Colonic mucosa (tissue), 4 donors: Measurements from ENCODE around the gene DLEU7. TPM values are rescaled to one million over a fixed set of nuclear protein-coding genes. Genes with fewer than 3 reads are reported as not detected.
A peak's percentile ranks its signal among the peaks of the same experiment; 100 is the strongest.

Source experiments
- DNase-seq: peaks from one replicate; pipeline ENCODE4 v3.0.0-alpha.2; 2020
- H3K27ac ChIP-seq: fragments of 200-600 bp; one replicate; pipeline ENCODE4 v1.8.0; 2021
- H3K27me3 ChIP-seq: fragments of 200-600 bp; one replicate; pipeline ENCODE4 v1.8.0; 2021
- H3K36me3 ChIP-seq: fragments of 200-600 bp; one replicate; pipeline ENCODE4 v1.8.0; 2021
- H3K4me1 ChIP-seq: fragments of 200-600 bp; one replicate; pipeline ENCODE4 v1.8.0; 2021; ENCODE audit warnings: mild to moderate bottlenecking
- H3K4me3 ChIP-seq: fragments of 200-600 bp; one replicate; pipeline ENCODE4 v1.8.0; 2021
- H3K9ac ChIP-seq, 2 donors: one replicate each; pipeline ENCODE4 v1.7.0; 2013; ENCODE audit warnings: control low read depth in 2 of 2, low read depth in 2 of 2, low read length in 2 of 2
- H3K9me3 ChIP-seq: fragments of 200-600 bp; one replicate; pipeline ENCODE4 v1.8.0; 2021
- intact Hi-C: fragments of 100-400 bp; cut with DNase I; formaldehyde crosslinking; loops from one replicate; pipeline ENCODE4 v1.14.1; 2022
- total RNA-seq, 2 donors: library from RNA; stranded (reverse); fragmentation: NEBNext Ultra II Directional in 1 of 2; extraction: Animal tissue kit (Norgen Biotek cat#: 25700) in 1 of 2; gene quantifications; one replicate each; pipeline ENCODE4 v1.2.1, GENCODE V29; 2021
- TF ChIP-seq, protein P1 (sequence below): fragments of 200-600 bp; IDR thresholded peaks from one replicate; pipeline ENCODE4 v1.8.0; 2022; ENCODE audit warnings: antibody characterized with exemption, mild to moderate bottlenecking
- donor health status: healthy.
- donor health status: DM: no; HTN: no; CAD: no.
- donor health status: DM: no; HTN: no; CAD: no.

DLEU7 gene
- total RNA-seq, 2 donors from 2014 or later: 0.11 TPM; not detected in 1

- DNase-seq: no peak
- no peaks in the 10 kb centered on the region for H3K36me3 ChIP-seq
- no peaks in the 10 kb centered on the region for H3K27me3 ChIP-seq
- no peak overlapping the region for H3K4me3 ChIP-seq
- no peaks in the 10 kb centered on the region for H3K9me3 ChIP-seq
- H3K27ac ChIP-seq: no peak overlapping the region
- no peaks in the 10 kb centered on the region for H3K4me1 ChIP-seq
- H3K9ac ChIP-seq: no peak overlapping the region
- intact Hi-C loops: loop anchor here (10.0 kb wide), 1 partner anchor 109 kb away; no protein-coding TSS in a partner anchor
- TF ChIP-seq, protein P1, sequence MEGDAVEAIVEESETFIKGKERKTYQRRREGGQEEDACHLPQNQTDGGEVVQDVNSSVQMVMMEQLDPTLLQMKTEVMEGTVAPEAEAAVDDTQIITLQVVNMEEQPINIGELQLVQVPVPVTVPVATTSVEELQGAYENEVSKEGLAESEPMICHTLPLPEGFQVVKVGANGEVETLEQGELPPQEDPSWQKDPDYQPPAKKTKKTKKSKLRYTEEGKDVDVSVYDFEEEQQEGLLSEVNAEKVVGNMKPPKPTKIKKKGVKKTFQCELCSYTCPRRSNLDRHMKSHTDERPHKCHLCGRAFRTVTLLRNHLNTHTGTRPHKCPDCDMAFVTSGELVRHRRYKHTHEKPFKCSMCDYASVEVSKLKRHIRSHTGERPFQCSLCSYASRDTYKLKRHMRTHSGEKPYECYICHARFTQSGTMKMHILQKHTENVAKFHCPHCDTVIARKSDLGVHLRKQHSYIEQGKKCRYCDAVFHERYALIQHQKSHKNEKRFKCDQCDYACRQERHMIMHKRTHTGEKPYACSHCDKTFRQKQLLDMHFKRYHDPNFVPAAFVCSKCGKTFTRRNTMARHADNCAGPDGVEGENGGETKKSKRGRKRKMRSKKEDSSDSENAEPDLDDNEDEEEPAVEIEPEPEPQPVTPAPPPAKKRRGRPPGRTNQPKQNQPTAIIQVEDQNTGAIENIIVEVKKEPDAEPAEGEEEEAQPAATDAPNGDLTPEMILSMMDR: no peak
These were observed 37.7 kb downstream of the DLEU7 start for GRCh38 chr13:50805805-50806204.

DNA sequence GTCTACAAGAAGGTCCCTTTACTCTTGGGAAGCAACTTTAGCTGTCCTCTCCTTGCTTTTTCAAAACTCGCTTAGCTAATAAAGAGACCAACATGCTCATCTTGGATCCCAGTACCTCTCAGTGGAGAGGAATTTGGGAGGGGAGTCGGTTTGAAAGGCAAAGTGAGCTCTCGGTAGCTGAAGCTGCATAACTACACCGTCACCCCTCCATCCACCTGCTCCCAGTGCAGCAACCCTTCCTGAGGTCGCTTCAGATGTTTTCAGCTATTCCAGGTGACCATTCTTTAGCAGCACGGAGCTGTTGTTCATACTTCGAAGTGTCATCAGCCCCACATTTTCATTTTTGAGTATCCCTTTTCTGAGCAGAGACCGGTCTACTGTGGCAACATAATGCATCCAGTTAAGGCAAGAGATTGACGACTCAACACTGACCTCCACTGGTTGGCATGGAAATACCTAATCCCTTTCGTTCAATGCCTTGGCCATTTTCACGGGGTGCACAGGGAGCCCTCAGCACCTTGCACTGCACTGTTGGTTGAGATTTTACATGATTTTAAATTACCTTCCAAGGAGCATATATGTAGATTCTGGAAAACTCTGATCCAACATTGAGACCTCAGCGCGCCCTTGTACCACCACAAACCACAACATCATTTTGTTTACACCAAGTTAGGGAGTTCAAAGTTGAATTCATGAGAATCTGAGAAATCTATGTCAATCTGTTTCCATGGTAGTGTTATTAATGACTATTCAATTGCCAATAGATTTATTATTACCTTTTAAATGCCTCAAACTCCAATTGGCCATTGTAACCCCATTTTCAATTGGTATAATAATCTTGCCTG lies 42.2 kb downstream of the DLEU7 start:
- H3K9ac ChIP-seq: no peak overlapping the region
- TF ChIP-seq, protein P1: peak; percentile 63
- no peaks in the 10 kb centered on the region for H3K9me3 ChIP-seq
- intact Hi-C loops: loop anchor here (5.0 to 10.0 kb wide), 2 partner anchors 113 to 824 kb away; no protein-coding TSS in a partner anchor
- H3K36me3 ChIP-seq: no peaks in the 10 kb centered on the region
- H3K27me3 ChIP-seq: no peaks in the 10 kb centered on the region
- H3K4me3 ChIP-seq: no peak overlapping the region
- no peak overlapping the region for H3K27ac ChIP-seq
- H3K4me1 ChIP-seq: no peaks in the 10 kb centered on the region
- peak; percentile 72 for DNase-seq

DNA sequence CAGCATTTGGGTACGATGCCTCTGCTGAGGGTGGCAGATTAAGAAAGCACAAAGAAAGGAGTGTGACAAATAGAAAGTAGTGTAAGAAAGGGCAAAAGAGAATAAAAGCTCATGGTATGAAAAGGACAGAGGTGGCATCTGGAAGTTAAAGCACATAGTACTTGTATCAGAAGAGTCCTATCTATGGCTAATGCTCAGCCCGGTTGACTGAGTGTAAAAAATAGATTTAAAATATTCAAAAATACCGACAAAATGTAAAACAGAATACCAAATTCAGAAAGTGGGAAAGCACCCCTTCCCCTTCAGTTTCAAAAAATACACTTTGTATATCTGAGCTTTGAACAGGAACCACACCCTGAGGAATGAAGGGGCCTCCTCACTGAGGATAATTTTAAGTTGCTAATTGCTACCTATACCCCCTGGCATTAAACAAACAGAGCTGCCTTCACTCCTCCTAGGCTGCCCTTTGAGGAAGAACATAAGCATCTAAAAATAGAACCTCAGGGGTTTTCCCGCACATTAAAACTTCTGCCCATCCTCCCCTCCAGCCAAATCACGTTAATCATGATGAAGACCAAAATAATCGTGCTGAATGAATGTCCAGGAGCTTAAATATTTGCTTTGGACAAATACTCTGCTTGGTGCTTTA lies 43.3 kb downstream of the DLEU7 start:
- DNase-seq: no peak
- intact Hi-C loops: loop anchor here (5.0 to 10.0 kb wide), 2 partner anchors 115 to 823 kb away; no protein-coding TSS in a partner anchor

DNA sequence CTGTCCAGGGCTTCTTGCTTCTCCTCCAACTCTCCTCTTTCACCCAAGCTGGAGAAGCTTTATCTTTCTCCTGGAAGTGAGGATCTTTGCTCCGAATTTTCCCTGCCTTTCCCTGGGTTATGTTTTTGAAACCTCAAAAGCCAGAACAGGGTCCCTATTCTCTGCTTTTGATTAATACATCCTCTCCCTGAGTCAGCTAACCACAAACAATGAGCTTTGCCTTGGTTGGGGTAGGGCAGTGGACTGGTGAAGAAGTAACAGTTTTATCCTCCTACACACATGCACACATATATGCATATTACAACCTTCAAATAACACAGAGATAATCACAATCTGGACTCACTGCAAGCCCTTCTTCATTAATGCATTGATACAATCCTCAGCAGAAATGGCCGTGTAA lies 44.6 kb downstream of the DLEU7 start:
- Histone ChIP-seq H3K36me3 (no peaks in the 10 kb centered on the region), H3K27ac (no peak overlapping the region), H3K9me3 (no peaks in the 10 kb centered on the region), H3K27me3 (no peaks in the 10 kb centered on the region), H3K9ac (no peak overlapping the region), H3K4me3 (no peak overlapping the region), H3K4me1 (no peaks in the 10 kb centered on the region)
- TF ChIP-seq, protein P1: no peak
- no peak for DNase-seq
- intact Hi-C loops: loop anchor here (10.0 kb wide), 1 partner anchor 704 kb away; no protein-coding TSS in a partner anchor

More for the DNA sequence above, 43.3 kb downstream of the DLEU7 start:
- no peak overlapping the region for H3K27ac ChIP-seq
- H3K9ac ChIP-seq: no peak overlapping the region
- H3K4me3 ChIP-seq: no peak overlapping the region
- H3K4me1 ChIP-seq: no peaks in the 10 kb centered on the region
- H3K27me3 ChIP-seq: no peaks in the 10 kb centered on the region
- H3K36me3 ChIP-seq: no peaks in the 10 kb centered on the region
- TF ChIP-seq, protein P1: no peak
- H3K9me3 ChIP-seq: no peaks in the 10 kb centered on the region

DNA sequence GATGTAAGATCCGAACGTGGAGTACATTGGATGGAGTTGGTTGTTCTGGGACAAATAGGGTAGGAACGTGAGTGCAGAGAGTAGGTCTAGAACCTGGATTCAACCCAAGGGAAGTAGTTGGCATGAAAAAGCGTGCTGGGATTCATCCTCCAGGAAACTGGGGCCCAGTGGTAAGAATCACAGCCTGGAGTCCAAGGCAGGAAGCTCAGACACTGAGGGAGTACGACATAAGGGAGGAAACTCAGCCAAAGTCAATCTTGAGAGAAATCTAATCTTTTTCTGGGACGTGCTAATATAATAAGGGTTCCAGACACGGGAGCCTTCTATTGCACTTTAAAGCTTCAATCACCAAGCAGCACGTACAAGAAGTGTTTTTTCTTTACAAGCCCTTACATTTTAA lies 46.4 kb downstream of the DLEU7 start:
- Histone ChIP-seq H3K4me3 (no peak overlapping the region), H3K4me1 (no peaks in the 10 kb centered on the region), H3K9ac (no peak overlapping the region), H3K27me3 (no peaks in the 10 kb centered on the region), H3K9me3 (no peaks in the 10 kb centered on the region), H3K36me3 (no peaks in the 10 kb centered on the region), H3K27ac (no peak overlapping the region)
- TF ChIP-seq, protein P1: no peak
- no peak for DNase-seq
- intact Hi-C loops: loop anchor here (10.0 kb wide), 1 partner anchor 702 kb away; no protein-coding TSS in a partner anchor
